Aorta (tissue), 4 donors: Measurements from ENCODE around the gene OR2M3. TPM values are rescaled to one million over a fixed set of nuclear protein-coding genes. Genes with fewer than 3 reads are reported as not detected.

Experiments
- polyA plus RNA-seq, 2 donors: library from polyadenylated mRNA; stranded (reverse); fragments of 200-250 nt; gene quantifications; one replicate each; pipeline ENCODE4 v1.2.3, GENCODE V29; 2013
- total RNA-seq, 2 donors: library from RNA; stranded (reverse); fragmentation: NEBNext Ultra II Directional; extraction: Animal tissue kit (Norgen Biotek cat#: 25700); gene quantifications; one replicate each; pipeline ENCODE4 v1.2.1, GENCODE V29; 2021
- donor health status: healthy with polysubstance abuse.
- donor health status: Bipolar disorder and iron deficiency.
- donor health status: DM: no; HTN: no; CAD: no.
- donor health status: DM: yes; HTN: yes; CAD: no.

Gene OR2M3
- total and polyA plus RNA-seq, 4 donors = not detected

Other genes starting within 250 kb of the OR2M3 start
- under 1 TPM in 1 of 2 donors, not detected in 1; 0.69 TPM for gene OR2L8, start 248.4 kb upstream of the OR2M3 start, total RNA-seq
- gene OR2L8, start 248.4 kb upstream of the OR2M3 start, polyA plus RNA-seq = not detected
- gene OR2AK2, start 232.0 kb upstream of the OR2M3 start, total RNA-seq = not detected
- gene OR2AK2, start 232.0 kb upstream of the OR2M3 start, polyA plus RNA-seq = not detected
- gene OR2L5, start 183.6 kb upstream of the OR2M3 start, total RNA-seq = under 1 TPM in 1 of 2 donors, not detected in 1; 0.24 TPM
- gene OR2L5, start 183.6 kb upstream of the OR2M3 start, polyA plus RNA-seq = not detected
- under 1 TPM; 0.13 to 0.51 TPM for gene OR2L2, start 167.2 kb upstream of the OR2M3 start, total RNA-seq
- gene OR2L2, start 167.2 kb upstream of the OR2M3 start, polyA plus RNA-seq = under 1 TPM in 1 of 2 donors, not detected in 1; 0.05 TPM
- gene OR2L3, start 150.4 kb upstream of the OR2M3 start, total RNA-seq = under 1 TPM in 1 of 2 donors, not detected in 1; 0.21 TPM
- not detected for gene OR2L3, start 150.4 kb upstream of the OR2M3 start, polyA plus RNA-seq
- not detected for gene OR2L13, start 102.1 kb upstream of the OR2M3 start, total RNA-seq
- gene OR2L13, start 102.1 kb upstream of the OR2M3 start, polyA plus RNA-seq = not detected
- not detected for gene OR2M5, start 52.1 kb upstream of the OR2M3 start, total RNA-seq
- not detected for gene OR2M5, start 52.1 kb upstream of the OR2M3 start, polyA plus RNA-seq
- gene OR2M2, start 22.4 kb upstream of the OR2M3 start, total RNA-seq = not detected
- gene OR2M2, start 22.4 kb upstream of the OR2M3 start, polyA plus RNA-seq = not detected
- gene OR2M4, start 34.2 kb downstream of the OR2M3 start, total RNA-seq = not detected
- gene OR2M4, start 34.2 kb downstream of the OR2M3 start, polyA plus RNA-seq = not detected
- gene OR2T33, start 80.7 kb downstream of the OR2M3 start, total RNA-seq = not detected
- not detected for gene OR2T33, start 80.7 kb downstream of the OR2M3 start, polyA plus RNA-seq
- not detected for gene OR2T12, start 106.2 kb downstream of the OR2M3 start, total RNA-seq
- not detected for gene OR2T12, start 106.2 kb downstream of the OR2M3 start, polyA plus RNA-seq
- gene OR2M7, start 127.3 kb downstream of the OR2M3 start, total RNA-seq = not detected
- not detected for gene OR2M7, start 127.3 kb downstream of the OR2M3 start, polyA plus RNA-seq
- not detected for gene OR14C36, start 151.5 kb downstream of the OR2M3 start, total RNA-seq
- not detected for gene OR14C36, start 151.5 kb downstream of the OR2M3 start, polyA plus RNA-seq
- not detected for gene OR2T4, start 164.4 kb downstream of the OR2M3 start, total RNA-seq
- gene OR2T4, start 164.4 kb downstream of the OR2M3 start, polyA plus RNA-seq = not detected
- not detected for gene OR2T6, start 178.5 kb downstream of the OR2M3 start, total RNA-seq
- under 1 TPM in 1 of 2 donors, not detected in 1; 0.13 TPM for gene OR2T6, start 178.5 kb downstream of the OR2M3 start, polyA plus RNA-seq
- not detected for gene OR2T1, start 205.8 kb downstream of the OR2M3 start, total RNA-seq
- under 1 TPM in 1 of 2 donors, not detected in 1; 0.63 TPM for gene OR2T1, start 205.8 kb downstream of the OR2M3 start, polyA plus RNA-seq
- gene OR2T2, start 248.4 kb downstream of the OR2M3 start, total RNA-seq = not detected
- gene OR2T2, start 248.4 kb downstream of the OR2M3 start, polyA plus RNA-seq = not detected